Fibroblast of lung (primary cell): Measurements from ENCODE around the gene KIAA0232.

ENCODE experiments used
- EZH2 ChIP-seq: IDR thresholded peaks from 2 replicates; pipeline ENCODE4 v1.5.1; 2012; ENCODE audit warnings: low read length, control low read depth, mild to moderate bottlenecking; ENCODE audit errors: missing control alignments
- TF ChIP-seq, protein P1 (sequence below), 2 donors: IDR thresholded peaks in 1 of 2; conservative IDR thresholded peaks in 1 of 2; 1 replicate in 1 of 2; 2 replicates in 1 of 2; pipeline ENCODE4 v1.5.1; 2011 to 2012; ENCODE audit warnings: low read length in 2 of 2, control low read depth in 1 of 2, inconsistent platforms in 1 of 2, low read depth in 1 of 2, mild to moderate bottlenecking in 1 of 2

DNA sequence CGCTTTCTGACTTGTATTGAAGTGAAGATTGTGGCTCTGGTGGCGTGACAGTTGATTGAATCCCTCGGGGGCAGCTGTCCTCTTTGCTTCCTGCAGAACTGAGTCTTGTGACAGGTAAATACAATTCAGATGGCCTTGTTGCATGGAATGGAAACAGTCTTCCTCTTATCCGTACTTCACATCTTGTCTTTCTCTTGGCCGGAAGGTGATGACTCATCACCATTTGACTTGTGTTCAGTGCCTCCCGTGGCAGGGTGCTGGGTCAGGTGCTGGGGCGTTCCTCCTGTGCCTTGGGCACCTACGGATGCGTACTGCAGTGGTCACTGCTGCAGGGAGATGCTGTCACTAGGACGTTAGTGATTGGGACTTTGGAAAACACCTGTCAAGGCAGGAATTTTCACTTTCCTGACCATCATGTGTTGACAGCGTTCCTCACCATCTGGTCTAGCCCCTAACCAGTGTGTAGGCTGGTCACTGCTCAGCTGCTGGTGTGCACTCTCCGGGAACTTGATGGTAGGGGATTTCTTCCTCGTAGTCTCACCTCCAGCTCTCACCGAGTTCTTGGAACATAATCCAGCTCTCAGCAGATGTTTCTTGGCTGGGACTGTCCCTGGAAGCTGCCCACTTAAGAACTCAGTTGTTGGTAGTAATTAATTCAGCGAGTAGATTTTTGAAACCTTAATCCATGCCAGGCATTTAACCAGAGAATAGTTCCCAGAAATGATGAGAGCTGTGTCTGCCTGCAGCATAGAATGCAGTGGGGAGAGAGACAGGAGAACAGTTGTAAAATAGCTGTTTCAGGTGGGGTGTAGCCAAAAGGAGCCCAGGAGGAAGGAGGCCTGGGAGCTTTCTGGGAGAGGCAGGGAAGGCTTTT, 134.3 kb downstream of the KIAA0232 start:
- no peak for TF ChIP-seq EZH2
- TF ChIP-seq, protein P1, sequence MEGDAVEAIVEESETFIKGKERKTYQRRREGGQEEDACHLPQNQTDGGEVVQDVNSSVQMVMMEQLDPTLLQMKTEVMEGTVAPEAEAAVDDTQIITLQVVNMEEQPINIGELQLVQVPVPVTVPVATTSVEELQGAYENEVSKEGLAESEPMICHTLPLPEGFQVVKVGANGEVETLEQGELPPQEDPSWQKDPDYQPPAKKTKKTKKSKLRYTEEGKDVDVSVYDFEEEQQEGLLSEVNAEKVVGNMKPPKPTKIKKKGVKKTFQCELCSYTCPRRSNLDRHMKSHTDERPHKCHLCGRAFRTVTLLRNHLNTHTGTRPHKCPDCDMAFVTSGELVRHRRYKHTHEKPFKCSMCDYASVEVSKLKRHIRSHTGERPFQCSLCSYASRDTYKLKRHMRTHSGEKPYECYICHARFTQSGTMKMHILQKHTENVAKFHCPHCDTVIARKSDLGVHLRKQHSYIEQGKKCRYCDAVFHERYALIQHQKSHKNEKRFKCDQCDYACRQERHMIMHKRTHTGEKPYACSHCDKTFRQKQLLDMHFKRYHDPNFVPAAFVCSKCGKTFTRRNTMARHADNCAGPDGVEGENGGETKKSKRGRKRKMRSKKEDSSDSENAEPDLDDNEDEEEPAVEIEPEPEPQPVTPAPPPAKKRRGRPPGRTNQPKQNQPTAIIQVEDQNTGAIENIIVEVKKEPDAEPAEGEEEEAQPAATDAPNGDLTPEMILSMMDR (conservative IDR thresholded peaks at IDR 0.05 in 1 of 2, IDR thresholded peaks at IDR 0.05 in 1 of 2; ENCODE audit: low read depth in 1 of 2, low read length in 2 of 2), result no peak
